ENCODE data around the gene RCC1. TPM values are rescaled to one million over a fixed set of nuclear protein-coding genes. Genes with fewer than 3 reads are reported as not detected.
"Not testable (repeated sequence)": the region's sequence is repeated elsewhere in the genome, so short reads cannot be mapped to it uniquely, and the experiment has no call there.

The RCC1 gene
- 41.6 and 52.4 TPM in 2 replicates for total RNA-seq

GRCh38 chr1:28505406-28506187, at the start of gene RCC1:
TSS of gene RCC1 (plus strand) at chr1:28506043. CDS start at chr1:28529867, 23,824 bp downstream.
- peak; percentile 99 for DNase-seq (ENCODE audit: low read depth in 2 of 2)

- peak; percentile 85 to 93 for DNase-seq (ENCODE audit: low read depth in 2 of 2)
These were observed 49.8 kb upstream of the RCC1 start for GRCh38 chr1:28456078-28456477.

GRCh38 chr1:28457678-28458077, 48.2 kb upstream of the RCC1 start:
- no peak for DNase-seq (ENCODE audit: low read depth in 2 of 2)

GRCh38 chr1:28458237-28459228, 47.3 kb upstream of the RCC1 start:
- DNase-seq (ENCODE audit: low read depth in 2 of 2), result peak; percentile 72 to 77

GRCh38 chr1:28466226-28466778, 39.5 kb upstream of the RCC1 start:
- no peak for DNase-seq (ENCODE audit: low read depth in 2 of 2)

- no peak for DNase-seq (ENCODE audit: low read depth in 2 of 2)
These were observed 35.7 kb upstream of the RCC1 start for GRCh38 chr1:28470146-28470545.

GRCh38 chr1:28479497-28479896, 26.3 kb upstream of the RCC1 start:
- not testable (repeated sequence) for DNase-seq (ENCODE audit: low read depth in 2 of 2)

- DNase-seq (ENCODE audit: low read depth in 2 of 2), result no peak
These were observed 25.5 kb upstream of the RCC1 start for GRCh38 chr1:28480308-28480707.

- no peak for DNase-seq (ENCODE audit: low read depth in 2 of 2)
These were observed 23.7 kb upstream of the RCC1 start for GRCh38 chr1:28482138-28482537.

GRCh38 chr1:28482702-28483101, 23.1 kb upstream of the RCC1 start:
- DNase-seq (ENCODE audit: low read depth in 2 of 2), result no peak

- no peak for DNase-seq (ENCODE audit: low read depth in 2 of 2)
These were observed 11.1 kb upstream of the RCC1 start for GRCh38 chr1:28494737-28495136.

- no peak for DNase-seq (ENCODE audit: low read depth in 2 of 2)
These were observed 6.3 kb upstream of the RCC1 start for GRCh38 chr1:28499553-28499952.

GRCh38 chr1:28501925-28502324, 3.9 kb upstream of the RCC1 start:
- no peak for DNase-seq (ENCODE audit: low read depth in 2 of 2)

GRCh38 chr1:28503117-28503516, 2.7 kb upstream of the RCC1 start:
- no peak for DNase-seq (ENCODE audit: low read depth in 2 of 2)

GRCh38 chr1:28506907-28507246, 1.0 kb downstream of the RCC1 start:
- DNase-seq (ENCODE audit: low read depth in 2 of 2), result no peak

GRCh38 chr1:28507247-28507645, 1.4 kb downstream of the RCC1 start:
- DNase-seq (ENCODE audit: low read depth in 2 of 2), result peak in 1 of 2 donors; percentile 29

- no peak for DNase-seq (ENCODE audit: low read depth in 2 of 2)
These were observed 2.0 kb downstream of the RCC1 start for GRCh38 chr1:28507646-28508434.

GRCh38 chr1:28508435-28508754, 2.6 kb downstream of the RCC1 start:
- DNase-seq (ENCODE audit: low read depth in 2 of 2), result no peak

GRCh38 chr1:28509705-28510272, 3.9 kb downstream of the RCC1 start:
- peak in 1 of 2 donors; percentile 42 for DNase-seq (ENCODE audit: low read depth in 2 of 2)

GRCh38 chr1:28510273-28510969, 4.6 kb downstream of the RCC1 start:
- peak in 1 of 2 donors; percentile 59 for DNase-seq (ENCODE audit: low read depth in 2 of 2)
